Activated CD4-positive, alpha-beta memory T cell treated with anti-CD3 and anti-CD28 coated beads for 36 hours (primary cell): ENCODE data around the gene SPRED3. TPM values are rescaled to one million over a fixed set of nuclear protein-coding genes. Genes with fewer than 3 reads are reported as not detected.
"Not testable (repeated sequence)": the region's sequence is repeated elsewhere in the genome, so short reads cannot be mapped to it uniquely, and the experiment has no call there.

Source experiments
- CTCF ChIA-PET: fragments of 350-600 bp; sonication (Branson Sonifier 250); formaldehyde crosslinking; loops from one replicate; lab custom pipeline; 2021; ENCODE audit warnings: antibody characterized with exemption, inconsistent platforms; lab: Charles Lee
- POLR2A ChIA-PET: fragments of 350-600 bp; sonication (Branson Sonifier 250); formaldehyde crosslinking; loops from one replicate; lab custom pipeline; 2021; ENCODE audit warnings: antibody characterized with exemption; lab: Charles Lee
- DNase-seq: peaks from one replicate; pipeline ENCODE4 v3.0.0-alpha.2; 2020
- H3K27ac Mint-ChIP-seq: one replicate; pipeline ENCODE4 v1.8.0; 2021; ENCODE audit warnings: mixed read lengths
- H3K27me3 Mint-ChIP-seq: one replicate; pipeline ENCODE4 v1.8.0; 2021; ENCODE audit warnings: mixed read lengths
- H3K36me3 Mint-ChIP-seq: one replicate; pipeline ENCODE4 v1.8.0; 2021; ENCODE audit warnings: mixed read lengths
- H3K4me1 Mint-ChIP-seq: one replicate; pipeline ENCODE4 v1.8.0; 2021; ENCODE audit warnings: low read depth, mixed read lengths
- H3K4me3 Mint-ChIP-seq: one replicate; pipeline ENCODE4 v1.8.0; 2021; ENCODE audit warnings: mild to moderate bottlenecking, mixed read lengths
- H3K9me3 Mint-ChIP-seq: one replicate; pipeline ENCODE4 v1.8.0; 2021; ENCODE audit warnings: mixed read lengths
- intact Hi-C: fragments of 100-400 bp; cut with micrococcal nuclease; formaldehyde crosslinking; loops from one replicate; pipeline ENCODE4 v1.15.1; 2023
- total RNA-seq, 2 experiments: library from RNA; stranded (reverse); gene quantifications; one replicate each; pipeline ENCODE4 v1.2.3, GENCODE V29; 2021

The SPRED3 gene
- 1 to 10 TPM; 5.5 to 6.0 TPM for total RNA-seq

- CTCF ChIA-PET, result interaction anchor here (0.6 to 4.1 kb wide), 5 partner anchors 10 to 542 kb away, joined by 3 to 33 read pairs (median 6); partner anchors contain the start of genes FAM98C, MRPS12, PSMD8 and SARS2
- H3K27me3 Mint-ChIP-seq, result peaks cover 3% of the 10 kb centered on the region
These were observed at the start of gene SPRED3 for GRCh38 chr19:38388349-38389100. TSS of gene SPRED3 (plus strand) at chr19:38388697. CDS start at chr19:38390303, 1,606 bp downstream.

GRCh38 chr19:38339011-38339410, 49.5 kb upstream of the SPRED3 start:
- POLR2A ChIA-PET, DNase-seq: not testable (repeated sequence)

More at GRCh38 chr19:38388349-38389100, at the start of gene SPRED3:
- peak within 1 kb of the TSS; percentile 78 for H3K4me3 Mint-ChIP-seq
- peak within 1 kb of the TSS; percentile 82 for H3K27ac Mint-ChIP-seq
- H3K36me3 Mint-ChIP-seq, result peaks cover 18% of the 10 kb centered on the region
- H3K4me1 Mint-ChIP-seq, result peaks cover 28% of the 10 kb centered on the region
- DNase-seq, result no peak
- H3K9me3 Mint-ChIP-seq, result no peaks in the 10 kb centered on the region
- intact Hi-C loops, result loop anchor here (1.0 to 5.0 kb wide), 5 partner anchors 14 to 126 kb away; partner anchors contain the start of genes KCNK6, PSMD8, RASGRP4 and SPINT2
- POLR2A ChIA-PET, result interaction anchor here (0.6 to 3.0 kb wide), 5 partner anchors 8 to 124 kb away, joined by 3 to 28 read pairs (median 4); partner anchors contain the start of gene PSMD8

GRCh38 chr19:38340927-38341326, 47.6 kb upstream of the SPRED3 start:
- H3K27me3 Mint-ChIP-seq, result no peaks in the 10 kb centered on the region
- no peak overlapping the region for H3K27ac Mint-ChIP-seq
- H3K36me3 Mint-ChIP-seq, result no peaks in the 10 kb centered on the region
- H3K4me1 Mint-ChIP-seq, result peaks cover 6% of the 10 kb centered on the region
- H3K4me3 Mint-ChIP-seq, result no peak overlapping the region
- CTCF ChIA-PET, result interaction anchor here (1.5 kb wide), 1 partner anchor 97 kb away, joined by 4 read pairs; no protein-coding TSS in a partner anchor
- DNase-seq, result no peak
- H3K9me3 Mint-ChIP-seq, result no peaks in the 10 kb centered on the region
- intact Hi-C loops, result no loop called here
- POLR2A ChIA-PET, result no interaction called here

More at GRCh38 chr19:38339011-38339410, 49.5 kb upstream of the SPRED3 start:
- CTCF ChIA-PET, result interaction anchor here (0.7 to 2.0 kb wide), 3 partner anchors 35 to 96 kb away, joined by 3 to 7 read pairs (median 6); partner anchors contain the start of gene PSMD8
- H3K27me3 Mint-ChIP-seq, H3K9me3 Mint-ChIP-seq, H3K27ac Mint-ChIP-seq, H3K4me1 Mint-ChIP-seq, intact Hi-C loops, H3K36me3 Mint-ChIP-seq: not testable (repeated sequence)
- peak overlapping the region; percentile 31 for H3K4me3 Mint-ChIP-seq

GRCh38 chr19:38346837-38347236, 41.7 kb upstream of the SPRED3 start:
- H3K4me3 Mint-ChIP-seq, result no peak overlapping the region
- ChIA-PET POLR2A (interaction anchor here (1.2 kb wide), 1 partner anchor 9 kb away, joined by 3 read pairs; no protein-coding TSS in a partner anchor), CTCF (interaction anchor here (0.7 to 1.0 kb wide), 2 partner anchors 24 to 120 kb away, joined by 3 read pairs; no protein-coding TSS in a partner anchor)
- H3K4me1 Mint-ChIP-seq, result no peaks in the 10 kb centered on the region
- no peaks in the 10 kb centered on the region for H3K27me3 Mint-ChIP-seq
- no peak overlapping the region for H3K27ac Mint-ChIP-seq
- no peak for DNase-seq
- intact Hi-C loops, result no loop called here
- no peaks in the 10 kb centered on the region for H3K36me3 Mint-ChIP-seq
- no peaks in the 10 kb centered on the region for H3K9me3 Mint-ChIP-seq

GRCh38 chr19:38350883-38351282, 37.6 kb upstream of the SPRED3 start:
- H3K4me1 Mint-ChIP-seq, result no peaks in the 10 kb centered on the region
- ChIA-PET CTCF (no interaction called here), POLR2A (interaction anchor here (1.2 kb wide), 1 partner anchor 16 kb away, joined by 3 read pairs; no protein-coding TSS in a partner anchor)
- no peaks in the 10 kb centered on the region for H3K9me3 Mint-ChIP-seq
- H3K36me3 Mint-ChIP-seq, result no peaks in the 10 kb centered on the region
- H3K27ac Mint-ChIP-seq, result no peak overlapping the region
- no peak for DNase-seq
- no peaks in the 10 kb centered on the region for H3K27me3 Mint-ChIP-seq
- intact Hi-C loops, result no loop called here
- no peak overlapping the region for H3K4me3 Mint-ChIP-seq

GRCh38 chr19:38351865-38352395, 36.6 kb upstream of the SPRED3 start:
- POLR2A ChIA-PET, result no interaction called here
- H3K4me1 Mint-ChIP-seq, result no peaks in the 10 kb centered on the region
- no peak overlapping the region for H3K4me3 Mint-ChIP-seq
- intact Hi-C loops, result no loop called here
- H3K9me3 Mint-ChIP-seq, result no peaks in the 10 kb centered on the region
- CTCF ChIA-PET, result no interaction called here
- no peak for DNase-seq
- no peaks in the 10 kb centered on the region for H3K27me3 Mint-ChIP-seq
- H3K27ac Mint-ChIP-seq, result no peak overlapping the region
- H3K36me3 Mint-ChIP-seq, result no peaks in the 10 kb centered on the region

GRCh38 chr19:38352611-38353010, 35.9 kb upstream of the SPRED3 start:
- POLR2A ChIA-PET, result no interaction called here
- no peak overlapping the region for H3K27ac Mint-ChIP-seq
- intact Hi-C loops, result no loop called here

GRCh38 chr19:38355728-38356725, 32.5 kb upstream of the SPRED3 start:
- Mint-ChIP-seq H3K27me3 (peaks cover 7% of the 10 kb centered on the region), H3K9me3 (no peaks in the 10 kb centered on the region), H3K27ac (no peak overlapping the region), H3K4me3 (no peak overlapping the region), H3K36me3 (no peaks in the 10 kb centered on the region), H3K4me1 (peaks cover 4% of the 10 kb centered on the region)
- POLR2A ChIA-PET, result interaction anchor here (1.1 kb wide), 1 partner anchor 10 kb away, joined by 3 read pairs; no protein-coding TSS in a partner anchor
- intact Hi-C loops, result no loop called here
- CTCF ChIA-PET, result interaction anchor here (0.6 kb wide), 1 partner anchor 296 kb away, joined by 4 read pairs; no protein-coding TSS in a partner anchor
- no peak for DNase-seq

More at GRCh38 chr19:38352611-38353010, 35.9 kb upstream of the SPRED3 start:
- H3K36me3 Mint-ChIP-seq, result no peaks in the 10 kb centered on the region
- CTCF ChIA-PET, result no interaction called here
- no peaks in the 10 kb centered on the region for H3K9me3 Mint-ChIP-seq
- H3K4me3 Mint-ChIP-seq, result no peak overlapping the region
- H3K27me3 Mint-ChIP-seq, result no peaks in the 10 kb centered on the region
- DNase-seq, result no peak
- no peaks in the 10 kb centered on the region for H3K4me1 Mint-ChIP-seq

GRCh38 chr19:38358071-38358470, 30.4 kb upstream of the SPRED3 start:
- Mint-ChIP-seq H3K27me3 (peaks cover 12% of the 10 kb centered on the region), H3K36me3 (no peaks in the 10 kb centered on the region), H3K4me1 (peaks cover 7% of the 10 kb centered on the region), H3K9me3 (no peaks in the 10 kb centered on the region), H3K27ac (no peak overlapping the region), H3K4me3 (no peak overlapping the region)
- intact Hi-C loops, result no loop called here
- POLR2A ChIA-PET, result interaction anchor here (1.1 kb wide), 1 partner anchor 95 kb away, joined by 3 read pairs; no protein-coding TSS in a partner anchor
- CTCF ChIA-PET, result interaction anchor here (0.6 kb wide), 1 partner anchor 248 kb away, joined by 6 read pairs; no protein-coding TSS in a partner anchor
- DNase-seq, result no peak

GRCh38 chr19:38359242-38360021, 29.1 kb upstream of the SPRED3 start:
- DNase-seq, result no peak
- Mint-ChIP-seq H3K27ac (no peak overlapping the region), H3K36me3 (no peaks in the 10 kb centered on the region), H3K9me3 (no peaks in the 10 kb centered on the region), H3K4me3 (no peak overlapping the region), H3K27me3 (peaks cover 12% of the 10 kb centered on the region), H3K4me1 (peaks cover 8% of the 10 kb centered on the region)
- ChIA-PET POLR2A (interaction anchor here (2.3 kb wide), 1 partner anchor 15 kb away, joined by 8 read pairs; the partner anchor contains the start of gene PSMD8), CTCF (interaction anchor here (0.7 to 0.8 kb wide), 2 partner anchors 15 to 217 kb away, joined by 3 to 4 read pairs; partner anchors contain the start of gene PSMD8)
- intact Hi-C loops, result no loop called here
